Thyroid gland (tissue), 4 donors: ENCODE results near the gene SS18L1.

Source experiments
- CTCF ChIP-seq, 6 experiments: fragments of 200-600 bp in 3 of 6; fragments of 450-650 bp in 3 of 6; sonication (generic) in 3 of 6; IDR thresholded peaks; one replicate each; pipeline ENCODE4 v1.5.1; 2016 to 2019; ENCODE audit warnings: antibody characterized with exemption in 6 of 6, mild to moderate bottlenecking in 2 of 6, inconsistent platforms in 1 of 6, moderate library complexity in 1 of 6
- POLR2A ChIP-seq, 2 donors: fragments of 450-650 bp; IDR thresholded peaks; one replicate each; pipeline ENCODE4 v1.6.1; 2017; ENCODE audit warnings: antibody characterized with exemption in 2 of 2, mild to moderate bottlenecking in 2 of 2, moderate library complexity in 1 of 2

GRCh38 chr20:62172666-62173065 is 29.1 kb downstream of the SS18L1 start:
- no peak for TF ChIP-seq CTCF (IDR thresholded peaks at IDR 0.05)
- no peak for TF ChIP-seq POLR2A (IDR thresholded peaks at IDR 0.05)
